ENCODE data around the gene NET1. TPM values are rescaled to one million over a fixed set of nuclear protein-coding genes. Genes with fewer than 3 reads are reported as not detected.

NET1 gene
- total RNA-seq, 2 experiments from 2014 or later: 39.8 to 46.3 TPM

DNA sequence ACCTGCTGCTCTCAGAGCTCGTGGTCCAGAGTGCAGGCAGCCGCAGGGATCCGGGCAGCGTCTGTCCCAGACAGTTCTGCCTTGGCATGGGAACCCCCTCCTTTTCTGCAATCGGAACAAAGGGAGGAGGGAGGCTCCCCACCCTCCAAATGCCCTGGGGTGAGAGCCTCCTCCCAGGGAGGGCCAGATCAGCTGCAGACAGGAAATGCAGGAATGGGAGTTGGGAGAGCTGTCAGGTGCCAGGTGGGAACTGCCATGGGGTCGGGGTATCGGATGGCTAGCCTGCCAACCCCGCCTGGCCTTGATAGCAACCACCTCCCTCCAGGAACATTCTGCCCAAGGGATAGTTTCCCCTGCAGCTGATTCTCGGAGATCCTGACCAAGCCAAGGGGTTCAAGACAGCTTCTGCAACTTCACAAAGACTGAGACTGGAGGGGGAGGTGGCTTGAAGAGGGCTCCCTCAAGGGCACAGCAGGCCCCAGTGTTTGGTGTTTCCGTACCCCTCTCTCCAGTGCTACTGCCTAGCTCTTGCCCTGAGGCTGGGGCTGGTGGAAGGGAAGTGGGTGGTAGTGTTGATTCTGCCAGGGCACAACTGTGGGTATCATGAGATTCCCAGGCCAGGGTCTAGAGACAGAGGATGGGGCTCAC lies 87.3 kb downstream of the NET1 start, which contains the start of gene CALML5:
TSS of gene CALML5 (minus strand) at position 78 of the 648 bp plus-strand sequence. CDS start 132 bp downstream, outside the sequence.
- DNase-seq (ENCODE audit: low spot score): no peak
- ChIA-PET CTCF (ENCODE audit: unreplicated experiment) (no interaction called here), POLR2A (no interaction called here)
- Histone ChIP-seq H3K4me2 (ENCODE audit: low read length) (no peak within 1 kb of the TSS), H3K4me1 (ENCODE audit: insufficient read depth, low read length, poor library complexity, severe bottlenecking) (no peaks in the 10 kb centered on the region), H3K36me3 (ENCODE audit: insufficient read depth, low read length) (no peaks in the 10 kb centered on the region), H3K79me2 (ENCODE audit: insufficient read depth, low read depth, low read length) (no peaks in the 10 kb centered on the region), H4K20me1 (ENCODE audit: insufficient read depth, low read length) (no peaks in the 10 kb centered on the region), H3K9me3 (ENCODE audit: low read length) (no peaks in the 10 kb centered on the region), H3K27ac (ENCODE audit: low read depth, low read length, poor library complexity, severe bottlenecking) (no peak within 1 kb of the TSS), H3K4me3 (ENCODE audit: low read depth, low read length, poor library complexity, severe bottlenecking) (no peak within 1 kb of the TSS), H2AFZ (ENCODE audit: low read length) (no peak within 1 kb of the TSS), H3K9me2 (ENCODE audit: insufficient read depth, low read length) (no peaks in the 10 kb centered on the region)
- BruUV-seq (replicated peaks): no TSS peak
- intact Hi-C loops (cut with micrococcal nuclease; ENCODE audit: unreplicated experiment): no loop called here
- TF ChIP-seq, protein P1, sequence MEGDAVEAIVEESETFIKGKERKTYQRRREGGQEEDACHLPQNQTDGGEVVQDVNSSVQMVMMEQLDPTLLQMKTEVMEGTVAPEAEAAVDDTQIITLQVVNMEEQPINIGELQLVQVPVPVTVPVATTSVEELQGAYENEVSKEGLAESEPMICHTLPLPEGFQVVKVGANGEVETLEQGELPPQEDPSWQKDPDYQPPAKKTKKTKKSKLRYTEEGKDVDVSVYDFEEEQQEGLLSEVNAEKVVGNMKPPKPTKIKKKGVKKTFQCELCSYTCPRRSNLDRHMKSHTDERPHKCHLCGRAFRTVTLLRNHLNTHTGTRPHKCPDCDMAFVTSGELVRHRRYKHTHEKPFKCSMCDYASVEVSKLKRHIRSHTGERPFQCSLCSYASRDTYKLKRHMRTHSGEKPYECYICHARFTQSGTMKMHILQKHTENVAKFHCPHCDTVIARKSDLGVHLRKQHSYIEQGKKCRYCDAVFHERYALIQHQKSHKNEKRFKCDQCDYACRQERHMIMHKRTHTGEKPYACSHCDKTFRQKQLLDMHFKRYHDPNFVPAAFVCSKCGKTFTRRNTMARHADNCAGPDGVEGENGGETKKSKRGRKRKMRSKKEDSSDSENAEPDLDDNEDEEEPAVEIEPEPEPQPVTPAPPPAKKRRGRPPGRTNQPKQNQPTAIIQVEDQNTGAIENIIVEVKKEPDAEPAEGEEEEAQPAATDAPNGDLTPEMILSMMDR (conservative IDR thresholded peaks at IDR 0.05; ENCODE audit: low read length): no peak

DNA sequence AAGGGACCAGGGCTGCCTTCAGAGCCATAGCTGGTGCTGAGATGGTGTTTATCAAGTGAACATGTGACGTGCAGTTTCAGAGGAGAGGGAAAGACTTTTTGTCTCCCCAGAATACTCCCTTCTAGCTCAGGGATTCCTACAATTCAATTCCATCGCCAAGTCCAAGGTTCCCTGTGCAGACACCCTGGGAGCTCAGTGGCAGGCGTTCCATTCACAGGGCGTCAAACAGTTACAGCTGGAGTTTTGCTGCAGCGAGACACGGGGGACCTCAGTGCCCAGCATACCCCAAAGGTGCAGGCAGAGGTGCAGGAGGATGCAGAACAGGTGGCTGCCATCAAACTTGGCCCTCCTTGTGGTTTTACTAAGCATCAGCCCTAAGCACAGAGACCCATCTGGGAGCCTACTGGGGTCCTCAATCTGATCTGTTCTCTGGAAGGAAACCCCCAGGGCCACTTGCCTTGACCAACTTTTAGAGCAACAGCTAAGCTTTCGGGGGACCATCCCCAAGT lies 87.9 kb downstream of the NET1 start:
- CTCF ChIA-PET (ENCODE audit: unreplicated experiment): no interaction called here
- Histone ChIP-seq H4K20me1 (ENCODE audit: insufficient read depth, low read length) (no peaks in the 10 kb centered on the region), H3K4me1 (ENCODE audit: insufficient read depth, low read length, poor library complexity, severe bottlenecking) (no peaks in the 10 kb centered on the region), H3K4me3 (ENCODE audit: low read depth, low read length, poor library complexity, severe bottlenecking) (no peak overlapping the region), H3K79me2 (ENCODE audit: insufficient read depth, low read depth, low read length) (no peaks in the 10 kb centered on the region), H3K4me2 (ENCODE audit: low read length) (no peak overlapping the region), H3K9me2 (ENCODE audit: insufficient read depth, low read length) (no peaks in the 10 kb centered on the region), H3K9me3 (ENCODE audit: low read length) (no peaks in the 10 kb centered on the region), H3K27ac (ENCODE audit: low read depth, low read length, poor library complexity, severe bottlenecking) (no peak overlapping the region), H2AFZ (ENCODE audit: low read length) (no peak overlapping the region), H3K36me3 (ENCODE audit: insufficient read depth, low read length) (no peaks in the 10 kb centered on the region)
- intact Hi-C loops (cut with micrococcal nuclease; ENCODE audit: unreplicated experiment): no loop called here
- POLR2A ChIA-PET: no interaction called here
- DNase-seq (ENCODE audit: low spot score): no peak
- BruUV-seq (replicated peaks): no TSS peak
- no peak for TF ChIP-seq EZH2phosphoT487 (IDR thresholded peaks at IDR 0.05; ENCODE audit: borderline replicate concordance, low read depth, low read length)
- TF ChIP-seq, protein P1 (conservative IDR thresholded peaks at IDR 0.05; ENCODE audit: low read length): no peak

DNA sequence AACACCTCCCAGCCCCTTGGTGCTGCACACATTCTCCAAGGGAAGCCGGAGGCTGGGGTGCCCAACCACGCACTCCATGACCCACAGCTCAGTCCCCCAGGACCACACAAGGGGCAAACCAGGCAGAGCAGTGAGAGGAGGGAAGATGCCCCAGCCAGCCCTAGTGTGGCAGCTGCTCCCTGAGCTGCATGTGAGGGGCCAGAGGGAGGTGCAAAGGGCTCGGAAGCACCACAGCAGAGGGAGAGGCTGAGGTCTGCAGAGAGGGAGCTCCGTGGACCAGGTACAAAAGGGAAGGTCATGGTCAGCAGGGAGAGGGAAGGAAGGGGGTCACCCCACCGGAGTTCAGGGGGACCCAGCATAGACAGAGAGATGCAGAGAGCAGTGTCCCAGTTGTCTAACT lies 88.6 kb downstream of the NET1 start:
- BruUV-seq (replicated peaks): no TSS peak
- no peaks in the 10 kb centered on the region for H3K9me2 ChIP-seq (ENCODE audit: insufficient read depth, low read length)
- H2AFZ ChIP-seq (ENCODE audit: low read length): no peak overlapping the region
- H3K9me3 ChIP-seq (ENCODE audit: low read length): no peaks in the 10 kb centered on the region
- no peaks in the 10 kb centered on the region for H4K20me1 ChIP-seq (ENCODE audit: insufficient read depth, low read length)
- no peak for TF ChIP-seq EZH2phosphoT487 (IDR thresholded peaks at IDR 0.05; ENCODE audit: borderline replicate concordance, low read depth, low read length)
- TF ChIP-seq, protein P1 (conservative IDR thresholded peaks at IDR 0.05; ENCODE audit: low read length): no peak
- ChIA-PET CTCF (ENCODE audit: unreplicated experiment) (no interaction called here), POLR2A (interaction anchor here (1.1 to 1.5 kb wide), 2 partner anchors 12 to 122 kb away, joined by 3 read pairs; no protein-coding TSS in a partner anchor)
- H3K79me2 ChIP-seq (ENCODE audit: insufficient read depth, low read depth, low read length): no peaks in the 10 kb centered on the region
- H3K4me1 ChIP-seq (ENCODE audit: insufficient read depth, low read length, poor library complexity, severe bottlenecking): no peaks in the 10 kb centered on the region
- no peak overlapping the region for H3K4me3 ChIP-seq (ENCODE audit: low read depth, low read length, poor library complexity, severe bottlenecking)
- no peak for DNase-seq (ENCODE audit: low spot score)
- H3K27ac ChIP-seq (ENCODE audit: low read depth, low read length, poor library complexity, severe bottlenecking): no peak overlapping the region
- intact Hi-C loops (cut with micrococcal nuclease; ENCODE audit: unreplicated experiment): no loop called here
- no peak overlapping the region for H3K4me2 ChIP-seq (ENCODE audit: low read length)
- H3K36me3 ChIP-seq (ENCODE audit: insufficient read depth, low read length): no peaks in the 10 kb centered on the region

All from OCI-LY7 (cell line).